ENCODE results near the gene FAM216B.
"Not testable (repeated sequence)": the region's sequence is repeated elsewhere in the genome, so short reads cannot be mapped to it uniquely, and the experiment has no call there.

FAM216B gene

GRCh38 chr13:42781352-42781751, at the start of gene FAM216B:
TSS of gene FAM216B (plus strand) at chr13:42781584. CDS start at chr13:42784068, 2,484 bp downstream.
- no peak for DNase-seq

GRCh38 chr13:42732073-42732472, 49.3 kb upstream of the FAM216B start:
- DNase-seq = no peak

- DNase-seq = no peak
These were observed 48.3 kb upstream of the FAM216B start for GRCh38 chr13:42733046-42733445.

- DNase-seq = no peak
These were observed 46.4 kb upstream of the FAM216B start for GRCh38 chr13:42735010-42735409.

GRCh38 chr13:42740753-42741152, 40.6 kb upstream of the FAM216B start:
- DNase-seq = no peak

GRCh38 chr13:42741914-42742313, 39.5 kb upstream of the FAM216B start:
- no peak for DNase-seq

GRCh38 chr13:42745655-42746054, 35.7 kb upstream of the FAM216B start:
- no peak for DNase-seq

GRCh38 chr13:42746866-42747265, 34.5 kb upstream of the FAM216B start:
- DNase-seq = no peak

GRCh38 chr13:42747399-42747873, 33.9 kb upstream of the FAM216B start:
- DNase-seq = no peak

- no peak for DNase-seq
These were observed 30.6 kb upstream of the FAM216B start for GRCh38 chr13:42750794-42751193.

GRCh38 chr13:42751693-42752092, 29.7 kb upstream of the FAM216B start:
- DNase-seq = no peak

GRCh38 chr13:42752731-42753130, 28.7 kb upstream of the FAM216B start:
- DNase-seq = no peak

GRCh38 chr13:42753697-42754096, 27.7 kb upstream of the FAM216B start:
- no peak for DNase-seq

GRCh38 chr13:42754801-42755510, 26.4 kb upstream of the FAM216B start:
- no peak for DNase-seq

GRCh38 chr13:42757678-42758420, 23.5 kb upstream of the FAM216B start:
- DNase-seq = no peak

- DNase-seq = no peak
These were observed 22.9 kb upstream of the FAM216B start for GRCh38 chr13:42758515-42758914.

GRCh38 chr13:42760951-42761350, 20.4 kb upstream of the FAM216B start:
- DNase-seq = no peak

GRCh38 chr13:42762251-42762650, 19.1 kb upstream of the FAM216B start:
- no peak for DNase-seq

GRCh38 chr13:42762917-42763316, 18.5 kb upstream of the FAM216B start:
- DNase-seq = no peak

GRCh38 chr13:42766016-42766415, 15.4 kb upstream of the FAM216B start:
- no peak for DNase-seq

GRCh38 chr13:42769650-42770049, 11.7 kb upstream of the FAM216B start:
- no peak for DNase-seq

GRCh38 chr13:42776558-42776957, 4.8 kb upstream of the FAM216B start:
- DNase-seq = not testable (repeated sequence)

GRCh38 chr13:42777467-42777866, 3.9 kb upstream of the FAM216B start:
- no peak for DNase-seq

- no peak for DNase-seq
These were observed 1.3 kb upstream of the FAM216B start for GRCh38 chr13:42780044-42780443.
